ENCODE data around the gene SIRPG.

Gene SIRPG

DNA sequence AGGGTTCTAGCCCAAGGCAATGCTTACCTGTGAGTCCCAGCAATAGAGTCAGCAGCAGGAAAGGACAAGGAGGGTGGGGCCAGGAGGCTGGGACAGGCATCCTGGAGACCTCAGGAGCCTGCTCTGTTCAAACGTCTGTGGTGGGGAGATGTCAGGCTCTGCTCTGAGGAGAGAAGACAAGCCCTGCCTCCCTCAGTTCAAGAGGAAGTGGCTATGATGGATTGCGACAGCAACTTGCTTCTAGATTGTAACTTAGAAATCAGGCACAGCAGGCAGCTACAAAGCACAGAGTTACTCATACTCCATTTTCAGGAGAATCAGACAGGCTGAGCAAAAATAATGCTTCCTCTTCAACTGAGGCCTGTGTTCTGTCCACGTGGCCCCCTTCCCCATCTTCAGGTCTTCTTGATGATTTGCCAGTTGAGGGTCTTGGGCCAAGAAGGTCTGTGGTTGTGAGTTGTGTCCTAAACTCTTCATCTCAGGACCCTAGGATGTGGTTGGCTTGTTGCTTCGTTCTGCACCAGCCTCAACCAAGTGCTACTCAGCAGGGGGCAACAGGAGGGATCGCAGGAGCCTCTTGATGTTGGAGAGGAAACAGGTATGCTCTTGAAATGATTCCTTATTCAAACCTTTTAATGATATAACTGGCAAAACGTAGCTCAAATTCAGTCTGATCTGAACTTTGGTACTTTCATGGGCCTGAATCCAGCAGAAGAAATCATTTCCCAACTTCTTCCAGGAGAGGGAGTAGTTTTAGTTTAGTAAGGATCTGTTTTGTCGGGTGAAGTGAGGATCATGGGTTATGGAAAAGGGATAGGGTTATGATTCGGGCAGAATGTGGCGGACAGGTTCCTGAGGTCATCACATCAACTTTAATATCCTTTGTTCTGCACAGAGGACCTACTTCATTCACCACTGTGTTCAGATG lies 68.8 kb downstream of the SIRPG start:
- DNase-seq: no peak

DNA sequence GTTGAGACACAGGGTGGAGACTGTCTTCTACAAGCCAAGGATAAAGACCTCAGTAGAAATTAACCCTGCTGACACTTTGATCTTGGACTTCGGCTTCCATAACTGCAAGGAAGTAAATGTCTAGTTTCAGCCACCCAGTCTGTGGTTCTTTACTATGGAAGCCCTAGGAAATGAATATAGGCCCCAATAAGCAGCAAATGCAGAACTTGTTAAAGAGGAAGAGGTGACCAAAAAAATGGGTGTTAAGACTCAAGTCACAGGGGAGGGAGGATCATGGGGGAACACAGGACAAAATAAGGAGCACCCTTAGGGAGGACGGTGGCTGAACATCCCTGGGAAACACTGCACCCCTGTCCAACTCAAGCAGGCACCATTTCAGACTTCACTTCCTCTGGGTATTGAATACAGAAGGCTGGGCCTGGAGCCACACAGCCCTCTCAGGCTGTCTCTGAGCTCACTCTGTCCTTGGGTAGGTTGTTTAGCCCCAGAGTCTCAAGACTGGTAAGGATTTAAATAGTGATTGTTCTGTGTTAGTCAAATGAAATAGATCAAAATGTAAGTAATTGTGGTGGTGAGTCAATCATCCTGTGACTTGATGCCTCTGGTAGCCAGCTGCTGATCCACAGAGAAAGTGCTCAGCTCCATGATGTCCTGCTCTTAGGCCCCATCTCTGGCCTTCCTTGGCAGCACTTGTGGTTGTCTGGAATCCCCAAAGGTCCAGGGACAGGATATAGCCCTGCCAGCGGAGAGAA lies 69.6 kb downstream of the SIRPG start:
- no peak for DNase-seq

DNA sequence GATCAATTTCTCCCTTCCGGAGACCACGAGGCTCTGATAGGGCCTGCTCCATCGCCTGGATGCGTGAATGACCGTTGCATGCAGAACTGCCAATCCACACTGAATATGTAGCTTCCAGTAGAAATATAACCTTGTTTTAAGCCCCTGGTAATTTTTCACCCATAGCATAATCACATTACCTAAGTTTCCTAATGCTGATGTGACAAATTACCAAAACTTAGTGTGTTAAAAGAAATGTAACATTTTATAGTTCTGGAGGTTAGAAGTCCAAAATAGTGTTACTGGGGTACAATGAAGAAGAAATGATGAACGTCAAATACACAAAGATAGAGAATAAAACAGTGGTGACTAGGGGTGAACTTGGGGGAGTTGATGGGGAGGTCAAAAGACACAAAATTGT lies 78.1 kb downstream of the SIRPG start:
- DNase-seq: no peak

Measured in DMS 273 treated with DMSO at 0.1 percent for 48 hours (cell line).